Naive B cell (primary cell): ENCODE measurements around the gene ASPM. TPM values are rescaled to one million over a fixed set of nuclear protein-coding genes. Genes with fewer than 3 reads are reported as not detected.
"Not testable (repeated sequence)": the region's sequence is repeated elsewhere in the genome, so short reads cannot be mapped to it uniquely, and the experiment has no call there.

Experiments used
- ATAC-seq, 2 donors: fragments of 150-1000 bp; cut with Tn5 transposase; 2 replicates each; pipeline ENCODE4 v1.10.0; 2021; ENCODE audit warnings: low read depth in 2 of 2, mild to moderate bottlenecking in 2 of 2, moderate library complexity in 2 of 2
- DNase-seq: peaks from one replicate; pipeline ENCODE4 v3.0.0; 2022
- H3K27ac Mint-ChIP-seq, 6 donors: one replicate each; pipeline ENCODE4 v1.8.0; 2020 to 2022; ENCODE audit warnings: mild to moderate bottlenecking in 6 of 6, mixed read lengths in 6 of 6, moderate library complexity in 5 of 6, inconsistent platforms in 2 of 6
- H3K27me3 Mint-ChIP-seq, 3 donors: one replicate each; pipeline ENCODE4 v1.8.0; 2021 to 2022; ENCODE audit warnings: mixed read lengths in 3 of 3, mild to moderate bottlenecking in 1 of 3
- H3K36me3 Mint-ChIP-seq, 2 donors: one replicate each; pipeline ENCODE4 v1.8.0; 2020 to 2022; ENCODE audit warnings: mixed read lengths in 2 of 2, inconsistent platforms in 1 of 2, mild to moderate bottlenecking in 1 of 2
- H3K4me1 Mint-ChIP-seq, 3 donors: one replicate each; pipeline ENCODE4 v1.8.0; 2020 to 2022; ENCODE audit warnings: mixed read lengths in 3 of 3, inconsistent platforms in 1 of 3, mild to moderate bottlenecking in 1 of 3, moderate library complexity in 1 of 3
- H3K4me3 Mint-ChIP-seq, 8 donors: one replicate each; pipeline ENCODE4 v1.8.0; 2020 to 2022; ENCODE audit warnings: mild to moderate bottlenecking in 8 of 8, mixed read lengths in 8 of 8, moderate library complexity in 8 of 8, inconsistent platforms in 2 of 8
- H3K9me3 Mint-ChIP-seq, 7 donors: one replicate each; pipeline ENCODE4 v1.8.0; 2020 to 2022; ENCODE audit warnings: mixed read lengths in 7 of 7, mild to moderate bottlenecking in 5 of 7, inconsistent platforms in 2 of 7, moderate library complexity in 1 of 7
- polyA plus RNA-seq, 6 donors: library from polyadenylated mRNA; unstranded; fragments of 300-500 nt; fragmentation: Illumina TruSeq; gene quantifications; one replicate each; pipeline ENCODE4 v1.2.3, GENCODE V29; 2021; ENCODE audit warnings: low read depth in 6 of 6

The ASPM gene
- polyA plus RNA-seq, 6 donors from 2014 or later, result not detected

GRCh38 chr1:197042676-197043341 is 103.7 kb downstream of the ASPM start:
- ATAC-seq (no peak), DNase-seq (no peak)
- H3K4me3 Mint-ChIP-seq, result no peak overlapping the region
- H3K27ac Mint-ChIP-seq, result no peak overlapping the region
- peaks cover 0 to 10% (median 4%) of the 10 kb centered on the region in 7 donors for H3K9me3 Mint-ChIP-seq
- peaks cover 0 to 15% (median 4%) of the 10 kb centered on the region in 3 donors for H3K27me3 Mint-ChIP-seq
- no peaks in the 10 kb centered on the region for H3K36me3 Mint-ChIP-seq
- H3K4me1 Mint-ChIP-seq, result no peaks in the 10 kb centered on the region

- ATAC-seq (no peak), DNase-seq (no peak)
- Mint-ChIP-seq H3K9me3 (peaks cover 0 to 2% (median 0%) of the 10 kb centered on the region in 7 donors), H3K4me3 (no peak overlapping the region), H3K27ac (no peak overlapping the region), H3K27me3 (peaks cover 0 to 9% (median 6%) of the 10 kb centered on the region in 3 donors), H3K36me3 (no peaks in the 10 kb centered on the region), H3K4me1 (no peaks in the 10 kb centered on the region)
These were observed 104.7 kb downstream of the ASPM start for GRCh38 chr1:197041486-197042353.

- Mint-ChIP-seq H3K27ac (no peak overlapping the region), H3K36me3 (no peaks in the 10 kb centered on the region), H3K4me1 (no peaks in the 10 kb centered on the region), H3K4me3 (no peak overlapping the region), H3K9me3 (peaks cover 0 to 5% (median 0%) of the 10 kb centered on the region in 7 donors), H3K27me3 (peaks cover 5 to 7% (median 6%) of the 10 kb centered on the region in 3 donors)
- ATAC-seq (no peak), DNase-seq (no peak)
These were observed 109.6 kb downstream of the ASPM start for GRCh38 chr1:197036861-197037260.

GRCh38 chr1:197034631-197035339 is 111.7 kb downstream of the ASPM start:
- H3K4me1 Mint-ChIP-seq, H3K9me3 Mint-ChIP-seq, H3K36me3 Mint-ChIP-seq, H3K27me3 Mint-ChIP-seq, ATAC-seq, DNase-seq, H3K4me3 Mint-ChIP-seq, H3K27ac Mint-ChIP-seq: not testable (repeated sequence)

Other genes with a start within 250 kb of the ASPM start
- not detected for gene CFHR2, start 202.9 kb downstream of the ASPM start, polyA plus RNA-seq
- not detected for gene CFHR5, start 169.1 kb downstream of the ASPM start, polyA plus RNA-seq
- gene F13B, start 79.4 kb downstream of the ASPM start, polyA plus RNA-seq, result not detected
- 1 to 10 TPM; 2.2 to 4.8 (median 4.1) TPM for gene ZBTB41, start 54.6 kb upstream of the ASPM start, polyA plus RNA-seq
- gene CRB1, start 121.6 kb upstream of the ASPM start, polyA plus RNA-seq, result 1 to 10 TPM in 1 of 6 donors, under 1 TPM in 3, not detected in 2; 0.09 to 1.4 (median 0.30) TPM